ENCODE data around the gene HPCA.

DNA sequence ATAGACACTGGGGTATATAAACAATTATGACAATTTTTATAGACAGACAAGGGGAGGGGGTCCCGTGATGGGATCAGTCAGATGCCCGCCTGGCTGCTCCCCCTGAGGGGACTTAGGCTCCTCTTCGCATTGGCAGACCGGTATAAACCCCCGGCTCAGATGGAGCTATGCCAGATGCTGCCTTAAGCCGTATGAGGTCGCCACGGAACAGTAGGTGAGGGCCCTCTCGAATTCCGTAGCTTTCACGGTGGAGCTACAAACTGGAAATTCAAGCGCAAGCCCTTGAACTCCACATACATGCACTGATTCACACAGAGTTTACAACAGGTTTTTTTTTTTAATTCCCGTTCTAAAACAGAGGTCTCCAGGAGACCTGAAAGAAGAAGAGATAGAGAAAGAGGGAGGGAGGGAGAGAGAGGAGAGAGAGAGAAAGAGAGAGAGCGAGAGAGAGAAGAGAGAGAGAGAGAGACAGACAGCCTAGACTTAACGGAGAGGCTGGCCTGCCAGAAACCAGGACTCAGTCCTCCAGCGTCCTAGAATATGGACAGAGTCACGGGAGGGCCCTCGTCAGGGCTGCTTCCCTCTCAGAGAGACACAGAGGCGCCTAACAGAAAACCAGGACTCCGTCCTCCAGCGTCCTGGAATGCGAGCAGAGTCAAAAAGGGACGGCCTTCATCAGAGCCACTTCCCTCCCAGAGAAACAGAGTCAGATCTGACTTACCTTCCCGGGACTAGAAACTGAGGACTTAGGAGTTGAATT lies 39.3 kb downstream of the HPCA start:
- TF ChIP-seq CTCF (IDR thresholded peaks at IDR 0.05) (no peak), POLR2A (IDR thresholded peaks at IDR 0.05) (no peak)
